Stimulated activated naive CD8-positive, alpha-beta T cell treated with anti-CD3 and anti-CD28 coated beads, Interleukin-15, Interleukin-2, amounts not matched to agents 100 U/mL and 50 U/mL, for 24 hours (primary cell): ENCODE data around the gene SLC25A42.
"Not testable (repeated sequence)": the region's sequence is repeated elsewhere in the genome, so short reads cannot be mapped to it uniquely, and the experiment has no call there.

Source experiments
- ATAC-seq: fragments of 150-1000 bp; cut with Tn5 transposase; one replicate; pipeline ENCODE4 v1.10.0; 2021
- DNase-seq: peaks from one replicate; pipeline ENCODE4 v3.0.0; 2021

Gene SLC25A42

GRCh38 chr19:19063183-19064097, at the start of gene SLC25A42:
TSS of gene SLC25A42 (plus strand) at chr19:19063994. CDS start at chr19:19096125, 32,131 bp downstream.
- ATAC-seq (peak; percentile 97), DNase-seq (peak; percentile 99)

- DNase-seq (no peak), ATAC-seq (no peak)
Observed at GRCh38 chr19:19021115-19021514, 42.7 kb upstream of the SLC25A42 start.

- no peak for DNase-seq
- ATAC-seq = no peak
Observed at GRCh38 chr19:19022380-19022961, 41.3 kb upstream of the SLC25A42 start.

- ATAC-seq, DNase-seq: not testable (repeated sequence)
Observed at GRCh38 chr19:19023376-19023775, 40.4 kb upstream of the SLC25A42 start.

- DNase-seq (no peak), ATAC-seq (no peak)
Observed at GRCh38 chr19:19025861-19026260, 37.9 kb upstream of the SLC25A42 start.

- DNase-seq = no peak
- ATAC-seq = no peak
Observed at GRCh38 chr19:19026299-19026971, 37.4 kb upstream of the SLC25A42 start.

GRCh38 chr19:19027228-19027627, 36.6 kb upstream of the SLC25A42 start:
- DNase-seq (no peak), ATAC-seq (no peak)

GRCh38 chr19:19028526-19028925, 35.3 kb upstream of the SLC25A42 start:
- DNase-seq = no peak
- no peak for ATAC-seq

GRCh38 chr19:19031891-19032290, 31.9 kb upstream of the SLC25A42 start:
- no peak for ATAC-seq
- no peak for DNase-seq

GRCh38 chr19:19032420-19033175, 31.2 kb upstream of the SLC25A42 start:
- ATAC-seq (peak; percentile 74), DNase-seq (peak; percentile 90)

GRCh38 chr19:19033176-19033425, 30.7 kb upstream of the SLC25A42 start:
- no peak for DNase-seq
- ATAC-seq = no peak

GRCh38 chr19:19033426-19034203, 30.2 kb upstream of the SLC25A42 start, which contains the start of the genes ARMC6 and SUGP2:
TSS of gene ARMC6 (plus strand) at chr19:19033603. CDS start at chr19:19034210, 607 bp downstream.
TSS of gene SUGP2 (minus strand) at chr19:19033517. CDS start at chr19:19031071, 2,446 bp downstream.
- ATAC-seq (peak; percentile 81), DNase-seq (peak; percentile 92)

- ATAC-seq (peak; percentile 73), DNase-seq (peak; percentile 80)
Observed at GRCh38 chr19:19034204-19034624, 29.6 kb upstream of the SLC25A42 start.

- ATAC-seq (peak; percentile 53), DNase-seq (no peak)
Observed at GRCh38 chr19:19039901-19040300, 23.9 kb upstream of the SLC25A42 start.

- ATAC-seq (no peak), DNase-seq (no peak)
Observed at GRCh38 chr19:19040417-19040816, 23.4 kb upstream of the SLC25A42 start.

GRCh38 chr19:19042732-19043280, 21.0 kb upstream of the SLC25A42 start:
- ATAC-seq (no peak), DNase-seq (no peak)

GRCh38 chr19:19043481-19043880, 20.3 kb upstream of the SLC25A42 start:
- ATAC-seq = no peak
- no peak for DNase-seq

- no peak for DNase-seq
- ATAC-seq = no peak
Observed at GRCh38 chr19:19043881-19044280, 19.9 kb upstream of the SLC25A42 start.

GRCh38 chr19:19049406-19049805, 14.4 kb upstream of the SLC25A42 start:
- ATAC-seq = no peak
- no peak for DNase-seq

- ATAC-seq = no peak
- DNase-seq = no peak
Observed at GRCh38 chr19:19050104-19050503, 13.7 kb upstream of the SLC25A42 start.

- ATAC-seq = no peak
Observed at GRCh38 chr19:19050731-19051130, 13.1 kb upstream of the SLC25A42 start.

More at GRCh38 chr19:19050731-19051130, 13.1 kb upstream of the SLC25A42 start:
- DNase-seq = no peak
